ENCODE data around the gene ANKRD11.
"Not testable (repeated sequence)": the region's sequence is repeated elsewhere in the genome, so short reads cannot be mapped to it uniquely, and the experiment has no call there.

Gene ANKRD11

DNA sequence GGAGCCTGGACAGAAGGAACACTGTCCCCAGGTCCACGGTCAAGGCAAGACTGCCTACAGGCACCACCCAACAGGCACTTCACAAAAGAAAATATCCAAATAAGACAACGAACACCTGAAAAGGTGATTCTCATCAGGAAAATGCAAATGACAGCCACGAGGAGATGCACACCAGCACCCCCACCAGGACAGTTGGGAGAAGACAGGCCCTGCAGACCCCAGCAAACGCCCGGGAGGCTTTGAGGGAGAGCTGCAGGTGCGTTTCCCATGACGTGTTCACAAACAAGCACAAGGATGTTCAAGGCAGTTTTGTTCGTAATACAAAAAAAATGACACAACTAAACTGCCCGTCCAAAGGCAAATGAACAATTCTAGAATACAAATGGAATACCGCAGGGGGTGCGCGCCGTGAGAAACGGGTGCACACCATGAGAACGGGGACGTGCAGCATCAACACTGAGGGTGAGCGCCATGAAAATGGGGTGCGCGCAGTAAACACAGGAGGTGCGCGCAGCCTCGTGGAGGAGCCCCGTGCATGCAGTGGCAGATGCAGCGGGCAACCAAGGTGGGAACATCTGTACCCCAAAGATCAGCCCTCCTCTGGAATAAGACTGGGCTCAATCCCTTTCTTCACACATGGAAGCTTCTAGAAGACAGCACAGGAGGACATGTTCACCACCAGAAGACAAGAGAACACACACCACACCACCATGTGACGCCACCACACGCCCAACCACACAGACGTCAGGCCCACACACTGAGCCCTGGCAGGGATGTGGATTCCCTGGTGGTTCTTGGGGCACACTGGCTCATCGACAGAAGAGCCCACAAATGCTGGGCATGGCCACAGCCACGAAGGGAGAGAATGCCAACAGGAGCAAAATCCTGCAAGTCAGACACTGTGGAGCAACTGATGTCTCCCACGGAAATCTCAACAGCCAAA, 181.7 kb downstream of the ANKRD11 start:
- no peak for DNase-seq

GRCh38 chr16:89307421-89307805, 182.9 kb downstream of the ANKRD11 start:
- DNase-seq, result no peak

DNA sequence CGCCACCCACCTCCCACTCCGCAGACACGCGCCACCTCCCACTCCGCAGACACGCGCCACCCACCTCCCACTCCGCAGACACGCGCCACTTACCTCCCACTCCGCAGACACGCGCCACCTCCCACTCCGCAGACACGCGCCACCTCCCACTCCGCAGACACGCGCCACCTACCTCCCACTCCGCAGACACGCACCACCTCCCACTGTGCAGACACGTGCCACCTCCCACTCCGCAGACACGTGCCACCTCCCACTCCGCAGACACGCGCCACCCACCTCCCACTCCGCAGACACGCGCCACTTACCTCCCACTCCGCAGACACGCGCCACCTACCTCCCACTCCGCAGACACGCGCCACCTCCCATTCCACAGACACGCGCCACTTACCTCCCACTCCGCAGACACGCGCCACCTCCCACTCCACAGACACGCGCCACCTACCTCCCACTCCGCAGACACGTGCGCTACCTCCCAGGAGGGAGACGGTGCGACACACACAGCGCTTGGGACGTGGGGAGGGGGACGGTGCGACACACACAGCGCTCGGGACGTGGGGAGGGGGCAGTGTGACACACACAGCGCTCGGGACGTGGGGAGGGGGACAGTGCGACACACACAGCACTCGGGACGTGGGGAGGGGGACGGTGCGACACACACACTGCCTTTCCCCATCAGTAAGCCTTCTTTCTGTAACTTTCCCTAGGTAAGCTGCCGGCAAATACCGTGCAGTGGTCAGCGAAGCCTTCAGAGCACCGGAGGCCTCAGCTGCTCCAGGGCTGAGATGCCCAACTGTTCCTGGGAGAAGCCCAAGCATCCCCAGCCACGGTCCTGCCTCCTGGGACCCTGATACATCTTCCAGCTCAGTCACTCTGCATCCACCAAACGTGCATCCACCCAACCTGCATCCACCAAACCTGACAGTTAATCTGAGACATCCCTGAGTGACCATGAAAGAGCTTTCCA, 183.6 kb downstream of the ANKRD11 start:
- not testable (repeated sequence) for DNase-seq

GRCh38 chr16:89304941-89305705, 185.2 kb downstream of the ANKRD11 start:
- DNase-seq, result no peak

- no peak for DNase-seq
These were observed 186.0 kb downstream of the ANKRD11 start for GRCh38 chr16:89304181-89304851.

DNA sequence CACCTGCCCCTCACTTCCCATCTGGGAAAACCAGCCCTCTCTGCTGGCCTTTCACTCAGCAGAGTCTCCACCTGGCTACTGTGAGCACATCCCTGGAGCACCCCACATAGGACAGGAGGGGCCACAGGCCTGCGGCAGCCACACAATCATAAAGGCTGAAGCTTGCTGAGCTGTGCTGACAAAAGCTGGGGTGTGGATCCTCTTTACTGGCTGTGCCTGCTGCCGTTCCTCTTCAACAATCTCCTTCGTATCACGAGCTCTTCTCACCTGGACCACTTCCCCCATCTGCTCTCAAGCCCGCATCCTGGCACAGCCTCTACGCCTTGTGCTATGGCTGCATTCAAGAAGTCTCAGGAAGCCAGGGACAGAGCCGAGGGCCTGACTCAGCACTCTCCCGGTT, 186.7 kb downstream of the ANKRD11 start:
- DNase-seq, result no peak

DNA sequence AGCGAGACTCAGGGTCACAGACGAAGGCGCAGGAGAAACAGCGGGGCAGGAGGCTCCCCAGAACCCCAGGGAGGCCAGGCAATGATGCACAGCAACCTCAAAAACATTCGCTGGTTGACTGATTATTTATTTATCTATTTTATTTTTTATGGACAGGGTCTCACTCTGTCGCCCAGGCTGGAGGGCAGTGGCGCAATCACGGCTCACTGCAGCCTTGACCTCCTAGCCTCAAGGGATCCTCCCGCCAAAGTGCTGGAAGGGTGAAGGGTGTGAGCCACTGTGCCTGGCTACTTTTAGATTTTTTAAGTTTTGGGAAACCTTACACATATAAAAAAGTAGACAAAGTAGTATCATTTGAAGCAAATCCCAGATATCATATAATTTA, 189.4 kb downstream of the ANKRD11 start:
- no peak for DNase-seq

DNA sequence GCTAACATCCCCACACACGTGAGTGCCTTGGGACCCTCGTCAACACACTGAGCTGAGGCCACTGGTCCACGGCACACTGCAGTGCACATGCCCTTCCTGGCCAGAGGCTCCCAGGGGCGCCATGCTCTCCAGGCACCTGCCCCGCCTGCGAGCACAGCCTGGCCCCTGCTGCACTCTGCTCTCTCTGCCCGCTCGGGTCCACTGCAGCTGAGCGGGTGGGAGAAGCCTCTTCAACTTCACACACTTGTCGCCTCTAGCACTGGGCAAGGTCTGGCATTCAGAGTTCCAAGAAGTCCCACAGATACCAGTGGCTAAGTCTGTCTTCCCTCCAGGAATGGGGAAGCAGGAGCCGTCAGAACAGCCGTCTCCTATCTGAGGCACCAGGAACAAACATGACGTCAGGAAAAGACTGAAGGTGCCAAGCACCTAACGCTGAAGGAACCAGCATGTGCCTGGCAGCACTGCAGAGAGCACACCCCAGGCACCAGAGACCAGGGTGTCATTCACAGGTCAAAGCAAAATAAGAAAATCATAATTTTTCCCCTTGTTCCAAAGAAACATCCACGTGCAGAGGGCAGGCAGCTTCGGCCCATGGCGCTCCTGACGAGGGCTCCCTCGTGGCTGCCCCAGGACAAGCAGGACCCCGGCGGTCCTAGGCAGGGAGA, 189.9 kb downstream of the ANKRD11 start:
- DNase-seq, result no peak

DNA sequence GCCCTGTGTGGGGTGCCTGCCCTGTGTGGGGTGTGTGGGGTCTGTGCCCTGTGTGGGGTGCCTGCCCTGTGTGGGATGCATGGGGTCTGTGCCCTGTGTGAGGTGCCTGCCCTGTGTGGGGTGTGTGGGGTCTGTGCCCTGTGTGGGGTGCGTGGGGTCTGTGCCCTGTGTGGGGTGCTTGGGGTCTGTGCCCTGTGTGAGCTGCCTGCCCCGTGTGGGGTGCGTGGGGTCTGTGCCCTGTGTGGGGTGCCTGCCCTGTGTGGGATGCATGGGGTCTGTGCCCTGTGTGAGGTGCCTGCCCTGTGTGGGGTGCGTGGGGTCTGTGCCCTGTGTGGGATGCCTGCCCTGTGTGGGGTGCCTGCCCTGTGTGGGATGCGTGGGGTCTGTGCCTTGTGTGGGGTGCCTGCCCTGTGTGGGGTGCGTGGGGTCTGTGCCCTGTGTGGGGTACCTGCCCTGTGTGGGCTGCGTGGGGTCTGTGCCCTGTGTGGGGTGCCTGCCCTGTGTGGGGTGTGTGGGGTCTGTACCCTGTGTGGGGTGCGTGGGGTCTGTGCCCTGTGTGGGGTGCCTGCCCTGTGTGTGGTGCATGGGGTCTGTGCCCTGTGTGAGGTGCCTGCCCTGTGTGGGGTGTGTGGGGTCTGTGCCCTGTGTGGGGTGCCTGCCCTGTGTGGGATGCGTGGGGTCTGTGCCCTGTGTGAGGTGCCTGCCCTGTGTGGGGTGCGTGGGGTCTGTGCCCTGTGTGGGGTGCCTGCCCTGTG, 190.8 kb downstream of the ANKRD11 start:
- DNase-seq, result not testable (repeated sequence)

GRCh38 chr16:89298623-89299225, 191.6 kb downstream of the ANKRD11 start:
- no peak for DNase-seq

GRCh38 chr16:89297910-89298545, 192.3 kb downstream of the ANKRD11 start:
- no peak for DNase-seq

DNA sequence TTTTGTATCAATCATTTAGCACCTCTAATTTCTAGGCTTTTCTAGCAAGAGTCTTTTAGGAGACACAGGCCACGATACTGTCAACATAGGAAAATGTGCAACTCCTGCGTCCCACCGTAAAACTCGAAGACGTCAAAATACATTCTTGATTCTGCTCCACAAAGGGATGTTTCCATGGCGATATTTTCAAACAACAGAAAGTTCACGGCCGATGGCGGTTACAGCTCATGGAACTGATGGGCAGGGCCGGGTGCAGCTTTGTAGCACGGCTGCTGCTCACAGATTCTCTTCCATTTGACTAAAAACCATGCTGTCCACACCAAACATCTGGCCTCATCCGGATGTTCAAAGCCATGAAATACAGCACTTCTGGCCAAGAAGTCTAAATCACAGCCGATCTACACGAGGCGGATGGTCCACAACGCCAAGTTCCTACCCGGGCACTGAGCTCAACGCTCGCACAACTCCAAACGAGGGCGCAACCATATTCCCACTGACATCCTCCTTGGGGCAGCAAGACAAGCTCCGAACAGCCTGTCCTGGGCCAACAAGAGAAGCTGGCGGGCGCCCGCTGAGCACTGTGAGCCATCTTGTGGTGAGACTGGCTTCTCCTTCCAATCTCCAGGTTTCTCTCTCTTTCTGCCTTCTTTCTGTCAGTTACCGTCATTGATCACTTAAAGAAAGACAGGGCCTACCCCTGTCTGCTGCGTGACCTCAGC, 193.0 kb downstream of the ANKRD11 start:
- no peak for DNase-seq

- no peak for DNase-seq
These were observed 194.4 kb downstream of the ANKRD11 start for GRCh38 chr16:89295915-89296314.

GRCh38 chr16:89295071-89295900, 195.1 kb downstream of the ANKRD11 start:
- no peak for DNase-seq

GRCh38 chr16:89294486-89294885, 195.9 kb downstream of the ANKRD11 start:
- no peak for DNase-seq

DNA sequence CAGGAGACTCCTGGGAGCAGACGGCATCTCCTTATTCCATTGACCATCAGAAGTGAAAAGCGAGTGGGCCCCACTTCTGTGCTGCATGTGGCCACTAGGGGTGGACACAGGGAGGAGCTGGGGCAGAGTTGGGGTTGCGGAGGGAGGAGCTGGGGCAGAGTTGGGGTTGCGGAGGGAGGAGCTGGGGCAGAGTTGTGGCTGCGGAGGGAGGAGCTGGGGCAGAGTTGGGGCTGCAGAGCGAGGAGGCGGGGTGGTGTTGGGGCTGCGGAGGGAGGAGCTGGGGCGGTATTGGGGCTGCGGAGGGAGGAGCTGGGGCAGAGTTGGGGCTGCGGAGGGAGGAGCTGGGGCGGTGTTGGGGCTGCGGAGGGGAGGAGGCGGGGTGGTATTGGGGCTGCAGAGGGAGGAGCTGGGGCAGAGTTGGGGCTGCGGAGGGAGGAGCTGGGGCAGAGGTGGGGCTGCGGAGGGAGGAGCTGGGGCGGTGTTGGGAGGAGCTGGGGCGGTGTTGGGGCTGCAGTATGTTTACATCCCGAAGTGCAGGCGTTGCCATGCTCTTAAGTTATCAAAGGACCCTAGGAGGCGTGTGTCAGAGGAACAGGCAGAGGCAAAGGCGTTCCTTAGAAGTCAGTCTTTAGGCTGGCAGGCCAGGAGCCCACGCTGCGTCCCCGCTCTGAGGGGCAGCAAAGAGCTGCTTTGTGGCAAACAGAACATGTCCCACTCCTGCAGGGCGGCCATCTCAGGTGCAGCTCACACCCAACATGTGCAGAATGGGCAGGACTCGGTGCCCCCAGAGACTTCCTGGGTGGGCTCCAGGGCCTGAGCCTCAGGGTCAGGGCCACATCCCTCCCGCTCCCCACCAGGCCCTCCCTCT, 196.9 kb downstream of the ANKRD11 start:
- DNase-seq, result no peak

DNA sequence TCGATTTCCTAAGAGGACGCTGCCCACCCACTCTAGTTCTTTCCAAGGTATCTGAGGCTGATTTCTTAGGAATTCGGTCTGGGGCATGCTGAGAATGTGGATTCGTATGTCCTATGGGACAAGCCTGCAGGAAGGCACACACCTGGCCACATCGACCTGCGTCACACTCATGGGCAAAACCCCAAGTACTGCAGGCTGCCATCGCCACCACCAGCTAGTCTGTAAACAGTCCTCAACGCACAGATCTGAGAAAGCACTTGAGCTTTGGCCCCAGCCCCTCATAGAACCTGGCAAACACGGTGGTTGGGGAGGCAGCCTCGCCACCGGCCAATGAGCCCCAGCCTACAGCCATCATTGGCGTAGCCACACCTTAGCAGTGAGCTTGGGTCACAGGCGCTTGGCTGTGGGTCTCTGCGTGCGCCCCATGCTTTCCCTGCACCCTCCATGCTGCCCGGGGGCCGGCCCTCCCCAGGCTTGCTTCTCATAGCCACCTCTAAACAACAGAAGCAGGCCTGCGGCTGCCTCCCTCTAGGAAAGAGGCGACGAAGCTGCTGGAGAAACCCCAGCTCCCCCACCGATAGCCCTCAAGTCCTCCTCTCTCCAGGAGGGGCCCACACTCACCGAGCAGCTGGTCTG, 197.8 kb downstream of the ANKRD11 start:
- DNase-seq, result no peak

Measured in SIG-M5 (cell line).